Erythroblast (primary cell): ENCODE results near the gene SOWAHB.
A peak's percentile ranks its signal among the peaks of the same experiment; 100 is the strongest.

Source experiments
- DNase-seq, 2 experiments: peaks; one replicate each; lab custom pipeline; 2025; lab: John Stamatoyannopoulos, UW
- GATA1 ChIP-seq: IDR thresholded peaks from 2 replicates; pipeline ENCODE4 v1.6.1; 2011; ENCODE audit warnings: low read depth, mild to moderate bottlenecking, control low read depth, low read length, moderate library complexity
- POLR2A ChIP-seq: IDR thresholded peaks from 2 replicates; pipeline ENCODE4 v1.6.1; 2011; ENCODE audit warnings: mild to moderate bottlenecking, low read length

SOWAHB gene, protein sequence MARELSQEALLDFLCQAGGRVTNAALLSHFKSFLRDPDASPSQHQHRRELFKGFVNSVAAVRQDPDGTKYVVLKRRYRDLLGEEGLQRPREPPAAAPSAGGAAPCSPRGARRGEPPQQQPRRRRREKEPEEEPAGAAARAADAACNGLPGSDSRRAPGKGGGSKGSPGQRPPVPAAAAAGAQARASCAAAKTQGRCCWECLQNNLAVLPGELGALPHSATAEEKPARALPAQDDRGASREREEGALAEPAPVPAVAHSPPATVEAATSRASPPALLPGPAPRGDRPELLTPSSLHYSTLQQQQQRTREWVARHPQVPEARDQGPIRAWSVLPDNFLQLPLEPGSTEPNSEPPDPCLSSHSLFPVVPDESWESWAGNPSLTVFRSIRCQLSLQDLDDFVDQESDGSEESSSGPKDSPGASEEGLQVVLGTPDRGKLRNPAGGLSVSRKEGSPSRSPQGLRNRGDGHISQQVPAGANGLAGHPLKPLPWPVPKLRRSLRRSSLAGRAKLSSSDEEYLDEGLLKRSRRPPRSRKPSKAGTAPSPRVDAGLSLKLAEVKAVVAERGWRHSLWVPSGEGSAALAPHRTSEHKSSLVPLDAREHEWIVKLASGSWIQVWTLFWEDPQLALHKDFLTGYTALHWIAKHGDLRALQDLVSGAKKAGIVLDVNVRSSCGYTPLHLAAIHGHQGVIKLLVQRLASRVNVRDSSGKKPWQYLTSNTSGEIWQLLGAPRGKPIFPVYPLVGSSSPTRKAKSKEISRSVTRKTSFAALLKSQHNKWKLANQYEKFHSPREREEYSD

DNA sequence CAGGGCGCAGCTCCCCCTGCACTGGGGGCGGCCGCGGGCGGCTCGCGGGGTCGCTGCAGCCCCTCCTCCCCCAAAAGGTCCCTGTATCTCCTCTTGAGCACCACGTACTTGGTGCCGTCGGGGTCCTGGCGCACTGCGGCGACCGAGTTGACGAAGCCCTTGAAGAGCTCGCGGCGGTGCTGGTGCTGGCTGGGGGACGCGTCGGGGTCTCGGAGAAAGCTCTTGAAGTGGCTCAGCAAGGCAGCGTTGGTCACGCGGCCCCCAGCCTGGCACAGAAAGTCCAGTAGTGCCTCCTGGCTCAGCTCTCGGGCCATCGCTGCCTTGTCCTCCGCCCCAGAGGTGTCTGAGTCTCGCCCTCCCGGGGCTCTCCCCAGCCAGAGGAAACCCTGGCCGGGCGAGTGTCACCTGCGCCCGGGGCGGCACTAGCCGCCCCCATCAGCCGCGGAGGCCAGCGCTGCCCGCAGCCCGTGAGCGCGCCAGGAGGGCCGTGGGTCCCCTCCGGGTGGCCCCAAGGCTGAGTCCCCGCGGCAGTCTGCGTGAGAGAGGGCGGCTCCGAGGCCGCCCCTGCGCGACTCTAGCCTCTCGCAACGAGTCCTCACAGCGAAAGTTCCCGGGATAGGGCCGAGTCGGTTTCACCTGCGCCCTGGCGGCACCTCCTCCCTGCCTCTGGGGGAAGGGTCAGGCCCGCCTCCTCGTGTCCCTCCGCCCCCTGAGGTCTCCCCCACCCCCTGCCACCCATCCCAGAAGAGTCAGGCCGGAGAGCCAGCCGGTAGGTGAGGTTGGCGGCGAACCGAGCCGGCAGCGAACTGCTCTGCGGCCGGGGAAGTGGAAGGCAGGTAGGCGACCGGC lies at the start of gene SOWAHB:
SOWAHB (minus strand) TSS at position 609 of the 849 bp plus-strand sequence; CDS start at position 314, 295 bp downstream.
- DNase-seq, result no peak
- TF ChIP-seq POLR2A (no peak), GATA1 (no peak)

DNA sequence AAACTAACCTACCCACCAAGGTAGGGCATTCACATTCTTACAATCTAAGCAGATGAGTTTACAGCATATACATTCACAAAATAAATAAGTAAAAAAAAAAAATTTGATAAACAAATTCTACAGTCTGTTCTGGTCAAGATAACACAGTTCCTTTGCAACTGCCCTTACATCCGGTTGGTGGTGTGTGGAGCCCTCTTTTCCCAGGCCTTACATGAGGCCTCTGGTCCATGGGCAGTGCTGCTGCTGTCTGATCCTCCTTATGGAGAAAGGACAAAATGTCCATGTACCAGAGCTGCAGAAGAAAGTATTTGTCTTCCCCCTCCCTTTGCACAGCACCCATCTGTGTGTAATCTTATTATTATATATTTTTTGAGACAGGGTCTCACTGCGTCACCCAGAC lies 49.4 kb upstream of the SOWAHB start:
- peak; percentile 46 to 57 for DNase-seq
- TF ChIP-seq POLR2A (no peak), GATA1 (no peak)

DNA sequence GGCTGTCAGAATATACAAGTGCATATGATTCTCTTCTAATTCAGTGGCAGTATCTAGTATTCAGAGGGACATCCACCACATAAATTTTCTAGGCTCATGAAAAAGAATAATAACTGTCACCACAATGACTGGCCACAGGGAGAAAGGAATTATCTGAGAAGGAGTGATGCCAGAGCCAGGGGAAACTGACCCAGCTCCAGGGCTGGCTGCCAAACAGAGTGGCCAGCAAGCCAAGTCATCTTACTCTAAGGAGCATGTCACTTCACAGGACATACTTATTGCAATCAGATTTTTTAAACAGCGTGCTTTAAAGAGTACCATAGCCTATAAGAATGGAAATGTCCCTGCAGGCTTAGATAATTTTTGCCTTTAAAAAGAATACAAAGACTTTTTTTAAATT lies 45.8 kb upstream of the SOWAHB start:
- TF ChIP-seq POLR2A, result no peak
- no peak for TF ChIP-seq GATA1
- DNase-seq, result no peak

DNA sequence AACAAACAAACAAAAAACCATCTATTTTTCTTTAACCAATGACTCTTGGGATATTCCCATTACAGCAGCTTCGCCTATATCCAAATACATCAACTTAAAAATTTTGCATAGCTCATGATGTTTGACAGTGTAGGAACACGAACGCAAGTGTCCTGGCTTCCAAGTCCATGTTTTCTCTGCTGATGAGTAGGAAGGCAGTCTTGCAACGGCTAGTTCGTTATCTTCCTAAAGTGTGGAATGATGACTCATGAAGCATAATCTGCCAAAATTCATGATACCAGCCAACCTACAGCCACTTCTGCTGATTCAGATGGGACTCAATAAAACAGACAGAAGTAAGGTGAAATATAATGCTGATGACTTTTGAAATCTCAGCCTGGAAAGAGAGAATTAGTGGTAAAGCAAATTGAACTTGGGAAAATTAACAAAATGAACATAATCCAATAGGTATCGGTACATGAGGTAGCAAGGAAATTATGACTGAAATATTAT lies 45.2 kb upstream of the SOWAHB start:
- DNase-seq, result peak in 1 of 2 experiments; percentile 39
- TF ChIP-seq POLR2A (no peak), GATA1 (no peak)

DNA sequence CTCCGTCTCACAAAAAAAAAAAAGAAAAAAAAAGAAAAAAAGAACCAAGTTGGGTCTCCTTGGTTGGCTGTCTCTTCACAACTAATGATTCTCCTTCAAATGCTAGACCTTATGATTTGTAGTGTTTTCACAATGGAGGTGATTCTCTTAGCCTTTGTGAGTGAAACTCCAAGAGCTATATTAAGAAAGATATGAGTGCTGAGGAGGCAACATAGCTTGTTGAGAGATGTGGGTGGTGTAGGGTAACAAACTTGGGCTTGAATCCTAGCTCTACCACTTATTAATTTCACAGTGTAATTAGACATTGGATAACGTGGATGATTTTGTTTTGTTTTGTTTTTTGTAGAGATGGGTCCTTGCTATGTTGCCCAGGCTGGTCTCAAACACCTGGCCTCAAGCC lies 41.2 kb upstream of the SOWAHB start:
- TF ChIP-seq GATA1 (no peak), POLR2A (no peak)
- no peak for DNase-seq

DNA sequence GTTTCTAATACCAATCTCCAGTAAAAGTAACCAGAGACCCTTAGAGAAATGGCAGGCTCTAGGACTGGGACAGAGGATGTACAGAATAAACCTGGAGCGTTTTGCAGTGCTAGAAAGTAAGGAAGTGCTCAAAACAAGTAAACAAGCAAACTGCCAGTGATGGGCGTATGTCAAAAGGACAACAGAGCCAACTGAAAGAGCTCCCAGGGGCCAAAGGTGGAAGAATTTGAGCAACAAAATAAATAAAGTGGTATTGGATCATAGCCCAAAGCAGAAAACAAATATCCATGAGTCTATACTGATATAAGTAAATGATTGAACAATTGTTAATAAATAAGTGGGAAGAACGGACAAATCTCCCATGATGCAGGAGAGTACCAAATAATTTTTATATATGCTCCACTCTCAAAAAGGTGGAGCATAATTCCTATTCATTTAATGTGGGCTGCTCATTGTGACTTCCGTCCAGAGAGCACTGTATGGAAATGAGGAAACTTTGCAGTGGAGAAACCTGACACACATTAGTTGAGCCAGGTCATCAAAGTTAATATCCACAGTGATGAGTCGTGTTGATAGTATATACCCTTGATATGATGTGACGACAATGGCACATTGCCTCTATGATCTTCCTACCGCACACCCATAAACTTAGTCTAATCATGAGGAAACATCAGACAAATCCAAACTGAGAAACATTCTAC lies 33.8 kb upstream of the SOWAHB start:
- no peak for TF ChIP-seq GATA1
- TF ChIP-seq POLR2A, result no peak
- no peak for DNase-seq

DNA sequence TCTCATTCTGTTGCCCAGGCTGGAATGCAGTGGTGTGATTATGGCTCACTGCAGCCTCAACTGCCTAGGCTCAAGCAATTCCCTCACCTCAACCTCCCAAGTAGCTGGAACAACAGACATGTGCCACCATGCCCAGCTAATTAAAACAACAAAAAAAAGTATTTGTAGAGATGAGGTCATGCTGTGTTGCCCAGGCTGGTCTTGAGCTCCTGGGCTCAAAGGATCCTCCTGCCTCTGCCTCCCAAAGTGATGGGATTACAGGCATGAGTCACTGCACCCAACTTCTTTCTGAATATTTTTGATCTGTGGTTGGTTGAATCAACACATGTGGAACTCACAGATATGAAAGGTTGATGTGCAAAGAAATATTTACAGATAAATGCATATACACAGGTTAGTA lies 33.1 kb upstream of the SOWAHB start:
- DNase-seq, result no peak
- no peak for TF ChIP-seq GATA1
- no peak for TF ChIP-seq POLR2A

DNA sequence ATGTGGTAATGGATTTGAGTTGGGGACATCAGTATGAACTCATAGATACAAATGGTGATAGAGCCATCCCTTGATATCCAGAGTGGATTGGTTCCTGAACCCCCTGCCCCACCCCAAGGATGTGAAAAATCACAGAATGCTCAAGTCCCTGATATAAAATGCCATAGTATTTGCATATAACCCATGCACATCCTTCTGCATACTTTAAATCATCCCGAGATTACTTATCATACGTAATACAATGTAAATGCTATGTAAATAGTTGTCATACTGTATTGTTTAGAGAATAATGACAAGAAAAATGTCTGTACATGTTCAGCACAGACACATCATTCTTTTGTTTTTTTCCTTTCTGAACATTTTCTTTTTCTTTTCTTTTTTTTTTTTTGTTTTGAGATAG lies 32.7 kb upstream of the SOWAHB start:
- no peak for TF ChIP-seq GATA1
- no peak for TF ChIP-seq POLR2A
- DNase-seq, result no peak

DNA sequence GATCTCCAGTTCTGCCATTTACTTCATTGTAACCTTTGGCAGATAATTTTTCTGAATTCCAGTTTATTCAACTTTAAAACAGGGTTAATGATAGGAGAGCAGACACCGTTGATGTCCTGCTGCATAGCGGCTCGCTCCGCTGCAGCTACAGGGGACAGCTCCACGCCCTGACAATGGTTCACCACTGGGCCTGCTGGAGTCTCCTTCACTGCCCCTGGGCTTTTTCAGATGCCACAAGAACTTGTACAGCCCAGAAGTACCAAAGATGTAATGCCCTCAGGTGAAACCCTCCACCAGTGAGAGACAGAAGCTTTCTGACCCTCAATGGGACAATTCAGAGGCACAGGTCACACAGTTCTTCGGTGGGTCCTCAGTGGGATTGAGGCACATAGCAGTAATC lies 28.9 kb upstream of the SOWAHB start:
- no peak for DNase-seq
- TF ChIP-seq GATA1 (no peak), POLR2A (no peak)

DNA sequence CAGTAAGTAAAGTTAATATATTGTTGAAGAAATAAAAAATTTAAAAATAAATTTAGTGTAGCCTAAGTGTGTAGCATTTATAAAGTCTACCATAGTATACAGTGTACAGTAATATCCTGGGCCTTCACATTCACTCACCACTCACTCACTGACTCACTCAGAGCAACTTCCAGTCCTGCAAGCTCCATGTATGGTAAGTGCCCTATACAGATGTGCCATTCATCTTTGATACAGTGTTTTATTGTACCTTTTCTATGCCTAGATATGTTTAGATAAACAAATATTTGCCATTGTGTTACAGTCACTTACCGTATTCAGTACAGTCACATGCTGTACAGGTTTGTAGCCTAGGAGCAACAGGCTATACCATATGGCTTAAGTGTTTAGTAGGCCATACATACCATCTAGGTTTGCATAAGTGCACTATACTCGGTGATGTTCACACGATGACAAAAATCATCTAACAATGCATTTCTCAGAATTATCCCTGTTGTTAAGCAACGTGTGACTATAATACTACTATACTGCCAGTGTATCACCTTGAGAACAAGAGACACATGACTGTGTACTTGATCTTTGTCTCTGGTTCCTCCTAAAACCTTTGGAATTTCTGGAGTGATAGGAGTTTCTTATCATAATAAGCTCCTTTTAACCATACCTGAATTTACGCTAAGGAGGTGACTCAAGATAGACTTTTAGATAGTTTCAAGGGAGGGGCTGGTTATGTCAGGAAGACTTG lies 25.8 kb upstream of the SOWAHB start:
- no peak for DNase-seq
- TF ChIP-seq POLR2A (no peak), GATA1 (no peak)

DNA sequence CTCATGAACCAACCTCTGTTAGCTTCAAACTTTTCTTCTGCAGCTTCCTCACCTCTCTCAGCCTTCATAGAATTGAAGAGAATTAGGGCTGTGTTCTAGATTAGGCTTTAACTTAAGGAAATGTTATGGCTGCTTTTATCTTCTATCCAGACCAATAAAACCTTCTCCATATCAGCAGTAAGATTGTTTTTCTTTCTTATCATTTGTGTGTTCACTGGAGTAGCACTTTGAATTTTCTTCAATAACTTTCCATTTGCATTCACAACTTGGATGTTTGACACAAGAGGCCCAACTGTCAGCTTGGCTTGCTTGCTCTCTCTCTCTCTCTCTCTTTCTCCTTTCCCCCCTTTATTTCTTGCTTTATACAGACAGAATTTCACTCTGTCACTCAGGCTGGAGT lies 22.8 kb upstream of the SOWAHB start:
- TF ChIP-seq POLR2A (no peak), GATA1 (no peak)
- no peak for DNase-seq

DNA sequence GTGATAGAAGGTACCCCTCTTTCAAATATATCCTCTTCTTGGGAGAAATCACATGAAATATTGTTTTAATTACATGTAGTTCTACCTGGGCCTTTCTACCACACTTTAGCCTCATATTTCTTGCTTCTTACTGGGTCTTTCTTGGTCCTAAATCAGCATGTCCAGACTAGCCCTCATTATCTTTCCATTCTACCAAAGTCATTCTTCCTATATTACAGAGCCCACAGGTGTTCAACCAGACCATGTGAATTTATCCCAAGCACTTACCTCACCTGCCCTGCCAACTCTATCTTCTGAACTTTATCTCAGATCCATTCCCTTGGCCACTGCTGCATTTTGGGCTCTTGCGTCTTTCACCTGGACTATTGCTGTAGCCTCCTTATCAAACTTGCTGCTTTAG lies 11.8 kb upstream of the SOWAHB start:
- TF ChIP-seq GATA1, result no peak
- no peak for TF ChIP-seq POLR2A
- no peak for DNase-seq
